ENCODE measurements around the gene EED.
"Not testable (repeated sequence)": the region's sequence is repeated elsewhere in the genome, so short reads cannot be mapped to it uniquely, and the experiment has no call there.

The EED gene

DNA sequence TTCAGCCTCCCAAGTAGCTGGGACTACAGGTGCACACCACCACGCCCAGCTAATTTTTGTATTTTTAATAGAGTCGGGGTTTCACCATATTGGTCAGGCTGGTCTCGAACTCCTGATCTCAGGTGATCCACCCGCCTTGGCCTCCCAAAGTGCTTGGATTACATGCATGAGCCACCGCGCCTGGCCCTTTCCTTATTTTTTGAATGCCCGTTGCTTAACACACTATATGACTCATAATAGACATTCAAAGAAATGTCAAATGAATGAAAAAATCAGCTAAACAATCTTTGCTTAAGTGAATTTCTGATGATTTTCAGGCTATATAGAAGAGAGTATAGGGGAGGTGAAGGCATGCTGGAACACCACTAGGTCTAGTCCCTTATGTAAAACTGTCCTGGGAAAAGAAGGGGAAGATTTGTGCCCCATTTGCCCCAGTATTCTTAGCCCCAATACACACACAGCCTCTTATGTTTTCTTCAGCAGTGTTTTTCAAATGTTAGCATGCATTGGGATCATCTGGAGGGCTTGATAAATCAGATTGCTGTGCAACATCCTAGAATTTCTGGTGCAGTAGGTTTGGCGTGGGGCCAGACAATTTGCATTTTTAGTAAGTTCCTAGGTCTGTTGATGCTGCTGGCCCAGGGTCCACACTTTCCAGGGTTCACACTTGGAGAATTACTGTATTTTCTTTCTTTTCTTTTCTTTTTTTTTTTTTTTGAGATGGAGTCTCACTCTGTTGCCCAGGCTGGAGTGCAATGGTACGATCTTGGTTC, 45.1 kb downstream of the EED start:
- peak in 1 of 58 donors; percentile 15 for DNase-seq

DNA sequence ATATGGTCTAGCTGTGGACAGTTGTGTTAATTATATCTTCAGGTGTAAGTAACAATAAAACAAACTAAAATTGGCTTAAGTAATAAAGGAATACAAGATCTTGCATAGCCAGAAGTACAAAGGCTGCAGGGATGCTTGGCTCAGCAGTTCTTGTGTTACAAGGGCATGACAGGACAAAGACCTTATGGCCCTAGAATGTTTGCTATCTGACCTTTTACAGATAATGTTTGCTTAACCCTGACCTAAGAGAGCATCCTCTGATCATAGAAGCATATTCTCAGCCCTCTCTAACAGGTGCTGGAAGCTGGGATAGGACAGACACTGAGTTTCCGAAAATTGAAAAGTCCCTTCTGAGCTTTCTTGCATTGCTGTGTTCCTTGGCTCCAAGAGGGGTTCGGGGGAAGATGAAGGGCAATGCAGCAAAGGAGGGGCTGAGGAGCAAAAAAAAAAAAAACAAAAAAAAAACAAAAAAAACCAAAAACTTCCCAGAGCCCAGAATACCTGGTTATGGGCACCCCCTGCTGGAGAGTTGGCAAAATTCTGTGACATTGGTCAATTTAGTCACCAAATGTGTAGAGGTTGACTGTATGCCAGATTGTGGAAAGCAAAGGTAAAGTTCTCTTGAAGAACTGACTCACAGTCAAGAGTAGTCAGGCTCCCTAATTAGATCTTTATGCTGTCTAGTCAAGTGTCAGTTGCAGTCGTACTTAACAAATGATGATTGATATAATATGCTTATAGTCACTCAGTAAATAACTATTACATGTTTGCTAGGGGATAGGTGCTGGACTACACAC, 47.1 kb downstream of the EED start:
- peak in 20 of 58 donors; percentile 1 to 47 (median 10) for DNase-seq

DNA sequence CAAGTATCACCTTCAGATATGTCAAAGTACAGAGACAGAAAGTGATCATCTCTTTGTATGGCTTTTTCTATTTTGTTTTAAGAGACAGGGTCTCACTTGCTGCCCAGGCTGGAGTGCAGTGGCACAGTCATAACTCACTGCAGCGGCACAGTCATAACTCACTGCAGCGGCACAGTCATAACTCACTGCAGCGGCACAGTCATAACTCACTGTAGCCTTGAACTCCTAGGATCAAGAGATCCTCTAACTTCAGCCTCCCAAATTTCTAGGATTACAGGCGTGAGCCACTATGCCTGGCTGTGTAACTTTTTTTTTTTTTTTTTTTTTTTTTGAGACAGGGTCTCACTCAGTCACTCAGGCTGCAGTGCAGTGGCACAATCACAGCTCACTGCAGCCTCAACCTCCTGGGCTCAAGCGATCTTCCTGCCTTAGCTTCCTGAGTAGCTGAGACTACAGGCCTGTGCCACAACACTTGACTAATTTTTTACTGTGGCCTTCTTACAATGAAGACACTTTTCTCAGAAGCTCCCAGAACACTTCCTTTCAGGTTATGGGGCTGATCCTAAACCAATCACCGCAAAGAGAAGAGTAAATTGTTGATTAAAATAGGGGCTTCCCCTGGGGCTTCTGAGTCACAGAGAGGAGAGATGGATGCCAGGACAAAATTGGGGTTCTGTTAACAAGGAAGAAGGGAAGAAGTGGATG, 48.5 kb downstream of the EED start:
- no peak for DNase-seq

DNA sequence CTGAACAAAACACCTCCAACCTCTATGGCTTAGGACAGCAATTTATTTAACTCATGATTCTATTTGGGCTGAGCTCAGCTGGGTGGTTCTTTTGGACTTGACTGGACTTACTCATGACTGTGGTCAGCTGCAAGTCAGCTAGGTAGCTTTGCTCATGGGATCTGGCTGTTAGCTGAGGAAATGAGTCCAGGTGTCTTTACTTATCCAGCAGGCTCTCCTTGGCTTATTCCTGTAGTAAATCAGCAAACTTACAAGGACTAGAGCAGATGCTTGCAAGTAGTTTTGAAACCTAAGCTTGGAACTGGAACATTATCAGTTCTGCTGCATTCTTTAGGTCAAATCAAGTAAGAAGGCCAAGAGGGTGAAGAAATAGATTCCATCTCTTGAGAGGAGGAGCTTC, 49.5 kb downstream of the EED start:
- DNase-seq, result no peak

DNA sequence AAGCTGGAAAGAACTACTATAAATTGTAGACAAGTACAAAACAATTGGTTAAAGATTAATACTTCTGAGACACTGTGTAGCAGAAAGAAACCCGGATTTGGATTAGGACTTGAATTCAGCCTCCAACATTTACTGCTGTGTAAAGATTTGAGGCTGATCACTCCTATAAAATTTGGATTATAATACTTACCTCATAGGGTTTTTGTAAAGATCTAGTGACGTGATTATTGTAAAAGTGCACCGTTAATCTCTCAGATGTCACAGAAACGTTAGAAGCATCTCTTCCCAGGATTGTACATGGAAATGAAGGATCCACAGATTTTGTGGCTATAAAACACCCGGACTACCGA, 57.2 kb downstream of the EED start:
- no peak for DNase-seq

DNA sequence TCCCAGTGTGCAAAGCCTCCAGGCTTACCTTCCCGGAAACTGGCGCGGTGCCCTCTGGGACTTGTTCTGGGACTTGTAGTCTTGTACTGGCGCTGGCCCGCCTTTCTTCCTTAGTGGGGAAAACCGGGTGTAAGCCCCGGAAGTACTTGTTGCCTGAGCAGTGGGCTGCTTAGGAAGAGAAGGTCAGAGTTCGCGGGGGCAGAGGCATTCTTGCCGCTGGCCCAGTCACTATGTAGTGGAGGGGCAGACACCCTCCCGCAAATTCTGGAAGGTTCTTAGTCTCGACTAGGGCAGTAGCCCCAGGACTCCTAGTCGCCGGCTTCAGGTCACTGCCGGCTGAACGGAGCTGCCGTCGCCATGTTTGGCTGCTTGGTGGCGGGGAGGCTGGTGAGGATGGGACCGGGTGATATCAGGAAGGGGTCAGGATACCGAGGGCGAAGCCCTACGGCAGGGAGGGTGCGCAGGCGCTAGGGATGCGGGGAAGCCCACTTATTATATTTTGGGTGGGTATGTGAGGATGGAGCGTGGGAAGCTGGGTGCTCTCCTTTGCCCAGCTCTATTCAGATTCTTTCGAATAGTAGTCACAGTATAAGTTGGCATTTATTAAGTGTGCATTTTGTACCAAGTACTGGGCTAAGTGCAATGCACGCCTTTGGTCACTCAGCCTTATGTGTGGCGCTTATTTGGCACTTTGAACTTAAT, 57.7 kb downstream of the EED start, which contains the start of gene HIKESHI:
Gene HIKESHI (plus strand): TSS at position 149 of the 702 bp plus-strand sequence. CDS start 209 bp downstream, at position 358.
- peak; percentile 87 to 100 (median 99) for DNase-seq

DNA sequence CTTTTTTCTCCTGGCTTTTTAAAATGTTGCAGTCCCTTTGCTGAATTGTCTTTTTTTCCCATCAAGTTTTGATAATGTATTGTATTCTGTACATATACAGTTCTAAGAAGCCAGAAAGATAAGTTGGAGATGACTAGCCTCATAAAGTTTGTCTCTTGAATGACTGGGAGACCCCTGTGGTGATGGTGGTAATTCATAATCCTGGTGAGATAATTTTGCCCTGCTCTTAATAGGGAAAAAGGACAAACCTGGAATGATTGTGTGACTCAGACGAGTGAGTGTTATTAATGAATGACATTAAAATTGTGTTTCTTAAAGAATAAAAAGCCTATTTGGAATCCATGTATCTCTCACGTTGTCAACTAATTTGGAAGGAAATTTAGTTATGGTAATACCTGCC, 58.7 kb downstream of the EED start:
- DNase-seq, result no peak

DNA sequence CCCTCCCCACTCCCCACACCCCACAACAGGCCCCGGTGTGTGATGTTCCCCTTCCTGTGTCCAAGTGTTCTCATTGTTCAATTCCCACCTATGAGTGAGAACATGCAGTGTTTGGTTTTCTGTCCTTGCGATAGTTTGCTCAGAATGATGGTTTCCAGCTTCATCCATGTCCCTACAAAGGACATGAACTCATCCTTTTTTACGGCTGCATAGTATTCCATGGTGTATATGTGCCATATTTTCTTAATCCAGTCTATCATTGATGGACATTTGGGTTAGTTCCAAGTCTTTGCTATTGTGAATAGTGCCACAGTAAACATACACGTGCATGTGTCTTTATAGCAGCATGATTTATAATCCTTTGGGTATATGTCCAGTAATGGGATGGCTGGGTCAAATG, 64.2 kb downstream of the EED start:
- DNase-seq, result not testable (repeated sequence)

DNA sequence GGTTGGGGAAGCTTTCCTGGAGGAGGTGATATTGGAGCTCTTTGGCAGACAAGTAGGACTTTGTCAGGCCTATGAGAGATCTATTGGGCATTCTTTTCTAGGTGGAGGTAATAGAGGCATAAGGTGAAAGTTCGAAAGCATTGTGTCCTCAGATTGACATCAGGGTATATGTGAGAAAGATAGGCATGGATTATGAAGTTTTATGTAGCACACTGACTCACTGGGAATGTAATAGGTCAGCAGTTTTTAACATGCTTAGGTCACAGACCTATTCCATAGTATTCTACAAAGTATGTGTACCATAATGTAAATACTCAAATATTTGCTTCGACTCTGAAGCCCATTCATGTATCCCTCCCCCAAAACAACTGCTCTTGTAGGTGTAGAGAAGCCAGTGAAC, 69.2 kb downstream of the EED start:
- no peak for DNase-seq

DNA sequence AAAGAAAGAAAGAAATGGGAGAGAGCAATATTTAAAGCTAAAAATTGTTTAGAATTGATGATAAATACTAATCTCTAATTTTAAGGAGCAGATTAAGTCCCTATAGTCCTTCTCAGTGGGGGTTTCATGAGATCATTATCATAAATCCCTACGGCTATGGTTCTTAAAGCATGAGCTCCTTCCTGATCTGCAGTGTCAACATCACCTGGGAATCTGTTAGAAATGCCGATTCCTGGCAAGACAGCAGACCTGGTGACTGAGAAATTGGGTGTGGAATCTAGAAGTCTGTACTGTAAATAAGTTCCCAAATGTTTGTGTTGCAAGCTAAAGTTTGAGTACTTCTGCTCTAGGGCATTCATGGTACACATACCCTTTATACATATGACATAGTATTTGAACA, 70.1 kb downstream of the EED start:
- no peak for DNase-seq

Data from anterior cingulate cortex (tissue), 58 donors.